Neural cell (in vitro differentiated cells): ENCODE data around the gene KRT37. TPM values are rescaled to one million over a fixed set of nuclear protein-coding genes. Genes with fewer than 3 reads are reported as not detected.

Experiments used
- H2AFZ ChIP-seq: fragments of 200-600, 300-800 bp; sonication (generic), shearing (Covaris generic); 2 replicates; pipeline ENCODE4 v1.6.0; 2014; ENCODE audit warnings: low read depth, mild to moderate bottlenecking, antibody characterized with exemption, low read length, moderate library complexity
- H3F3A ChIP-seq: fragments of 200-600 bp; shearing (Covaris generic); 2 replicates; pipeline ENCODE4 v1.6.1; 2016; ENCODE audit warnings: mild to moderate bottlenecking, moderate library complexity, mixed read lengths, antibody characterized with exemption, low read length; ENCODE audit not compliant: insufficient read depth, poor library complexity, severe bottlenecking
- H3K27ac ChIP-seq: fragments of 200-600, 300-800 bp; sonication (generic), shearing (Covaris generic); 2 replicates; pipeline ENCODE4 v1.5.1; 2014; ENCODE audit warnings: mild to moderate bottlenecking, low read length, moderate library complexity
- H3K27me3 ChIP-seq: fragments of 300-800, 200-600 bp; sonication (generic), shearing (Covaris generic); 2 replicates; pipeline ENCODE4 v1.6.0; 2014; ENCODE audit warnings: mild to moderate bottlenecking, low read depth, low read length, moderate library complexity; ENCODE audit not compliant: insufficient read depth
- H3K36me3 ChIP-seq: fragments of 300-800, 200-600 bp; sonication (generic), shearing (Covaris generic); 2 replicates; pipeline ENCODE4 v1.5.1; 2014; ENCODE audit warnings: mild to moderate bottlenecking, antibody characterized with exemption, low read length, moderate library complexity; ENCODE audit not compliant: insufficient read depth
- H3K4me2 ChIP-seq: fragments of 300-800, 200-600 bp; sonication (generic), shearing (Covaris generic); 2 replicates; pipeline ENCODE4 v1.6.0; 2014; ENCODE audit warnings: mild to moderate bottlenecking, low read length
- H3K4me3 ChIP-seq: fragments of 300-800, 200-600 bp; sonication (generic), shearing (Covaris generic); 2 replicates; pipeline ENCODE4 v1.5.1; 2014; ENCODE audit warnings: mild to moderate bottlenecking, low read length, moderate library complexity
- H3K79me2 ChIP-seq: fragments of 200-600 bp; shearing (Covaris generic); replicated peaks from 2 replicates; pipeline ENCODE4 v1.6.0; 2014; ENCODE audit warnings: mild to moderate bottlenecking, low read length, moderate library complexity; ENCODE audit not compliant: insufficient read depth
- H3K9ac ChIP-seq: fragments of 300-800, 200-600 bp; sonication (generic), shearing (Covaris generic); 2 replicates; pipeline ENCODE4 v1.6.1; 2016; ENCODE audit warnings: mild to moderate bottlenecking, low read length, mixed read lengths
- H3K9me2 ChIP-seq: fragments of 200-600 bp; shearing (Covaris generic); 2 replicates; pipeline ENCODE4 v1.6.1; 2016; ENCODE audit warnings: mild to moderate bottlenecking, low read length, mixed read lengths; ENCODE audit not compliant: insufficient read depth
- H3K9me3 ChIP-seq: fragments of 200-600, 300-800 bp; sonication (generic), shearing (Covaris generic); 2 replicates; pipeline ENCODE4 v1.6.1; 2016; ENCODE audit warnings: mild to moderate bottlenecking, mixed run types, low read length, moderate library complexity, mixed read lengths
- H4K20me1 ChIP-seq: fragments of 200-600 bp; shearing (Covaris generic); 2 replicates; pipeline ENCODE4 v1.6.1; 2016; ENCODE audit warnings: mild to moderate bottlenecking, mixed run types; ENCODE audit not compliant: insufficient read depth
- CTCF ChIP-seq: fragments of 450-650 bp; IDR thresholded peaks from 2 replicates; pipeline ENCODE4 v1.5.1; 2014; ENCODE audit warnings: antibody characterized with exemption, mild to moderate bottlenecking, moderate library complexity; ENCODE audit not compliant: poor library complexity, severe bottlenecking
- EP300 ChIP-seq: fragments of 450-650 bp; conservative IDR thresholded peaks from 2 replicates; pipeline ENCODE4 v1.6.1; 2014; ENCODE audit warnings: antibody characterized with exemption, mild to moderate bottlenecking, moderate library complexity; ENCODE audit not compliant: poor library complexity, severe bottlenecking
- EZH2 ChIP-seq: fragments of 200-600, 300-800 bp; shearing (Covaris generic), sonication (generic); IDR thresholded peaks from 2 replicates; pipeline ENCODE4 v1.6.1; 2014; ENCODE audit warnings: antibody characterized with exemption, low read length, borderline replicate concordance, mild to moderate bottlenecking; ENCODE audit not compliant: insufficient read depth, poor library complexity, severe bottlenecking
- MXI1 ChIP-seq: fragments of 450-650 bp; conservative IDR thresholded peaks from 2 replicates; pipeline ENCODE4 v1.6.1; 2014; ENCODE audit warnings: antibody characterized with exemption, mild to moderate bottlenecking; ENCODE audit not compliant: poor library complexity, severe bottlenecking
- POLR2AphosphoS5 ChIP-seq: IDR thresholded peaks from 2 replicates; pipeline ENCODE4 v1.6.1; 2012
- RAD21 ChIP-seq: fragments of 450-650 bp; conservative IDR thresholded peaks from 2 replicates; pipeline ENCODE4 v1.6.1; 2014; ENCODE audit warnings: antibody characterized with exemption, mild to moderate bottlenecking, moderate library complexity
- REST ChIP-seq: IDR thresholded peaks from 2 replicates; pipeline ENCODE4 v1.6.1; 2012; ENCODE audit warnings: borderline replicate concordance
- SMC3 ChIP-seq: fragments of 450-650 bp; conservative IDR thresholded peaks from 2 replicates; pipeline ENCODE4 v1.6.1; 2014; ENCODE audit warnings: antibody characterized with exemption, mild to moderate bottlenecking, moderate library complexity; ENCODE audit not compliant: poor library complexity
- TAF1 ChIP-seq: IDR thresholded peaks from 2 replicates; pipeline ENCODE4 v1.6.1; 2012; ENCODE audit warnings: low read depth
- polyA plus RNA-seq: library from polyadenylated mRNA; depleted of rRNA; stranded (reverse); fragments of >200 nt; gene quantifications from 2 replicates; pipeline ENCODE4 v1.2.3, GENCODE V29; 2014

KRT37 gene
- polyA plus RNA-seq, 1 donor from 2014 or later: not detected

- H3F3A ChIP-seq: no peaks in the 10 kb centered on the region
- no peak overlapping the region for H3K27ac ChIP-seq
- no peaks in the 10 kb centered on the region for H4K20me1 ChIP-seq
- no peaks in the 10 kb centered on the region for H3K9me2 ChIP-seq
- H3K9me3 ChIP-seq: no peaks in the 10 kb centered on the region
- no peaks in the 10 kb centered on the region for H3K79me2 ChIP-seq
- TF ChIP-seq SMC3 (no peak), EP300 (no peak), CTCF (no peak), REST (no peak), RAD21 (no peak), MXI1 (no peak), POLR2AphosphoS5 (no peak), TAF1 (no peak), EZH2 (no peak)
- H3K4me2 ChIP-seq: no peak overlapping the region
- H3K36me3 ChIP-seq: no peaks in the 10 kb centered on the region
- H2AFZ ChIP-seq: no peak overlapping the region
- H3K27me3 ChIP-seq: no peaks in the 10 kb centered on the region
- no peak overlapping the region for H3K9ac ChIP-seq
- H3K4me3 ChIP-seq: no peak overlapping the region
Measured at GRCh38 chr17:41415833-41416335, 8.5 kb downstream of the KRT37 start.

- H3K27ac ChIP-seq: no peak overlapping the region
- H2AFZ ChIP-seq: no peak overlapping the region
- no peaks in the 10 kb centered on the region for H3K79me2 ChIP-seq
- no peaks in the 10 kb centered on the region for H3K27me3 ChIP-seq
- no peaks in the 10 kb centered on the region for H3K9me3 ChIP-seq
- TF ChIP-seq CTCF (no peak), MXI1 (no peak), SMC3 (no peak), EZH2 (no peak), TAF1 (no peak), REST (no peak), POLR2AphosphoS5 (no peak), EP300 (no peak), RAD21 (no peak)
- H3K4me2 ChIP-seq: no peak overlapping the region
- H4K20me1 ChIP-seq: no peaks in the 10 kb centered on the region
- H3K4me3 ChIP-seq: no peak overlapping the region
- no peaks in the 10 kb centered on the region for H3K9me2 ChIP-seq
- no peaks in the 10 kb centered on the region for H3F3A ChIP-seq
- no peak overlapping the region for H3K9ac ChIP-seq
- H3K36me3 ChIP-seq: no peaks in the 10 kb centered on the region
Measured at GRCh38 chr17:41415411-41415810, 9.0 kb downstream of the KRT37 start.
